Measurements from ENCODE around the gene HNRNPUL1. TPM values are rescaled to one million over a fixed set of nuclear protein-coding genes. Genes with fewer than 3 reads are reported as not detected.

Gene HNRNPUL1
- total and polyA plus RNA-seq, 2 of the 8 experiments (the other 6 are each of a cell fraction or from before 2014, with no cell fraction given) = 99.5 to 264 TPM

DNA sequence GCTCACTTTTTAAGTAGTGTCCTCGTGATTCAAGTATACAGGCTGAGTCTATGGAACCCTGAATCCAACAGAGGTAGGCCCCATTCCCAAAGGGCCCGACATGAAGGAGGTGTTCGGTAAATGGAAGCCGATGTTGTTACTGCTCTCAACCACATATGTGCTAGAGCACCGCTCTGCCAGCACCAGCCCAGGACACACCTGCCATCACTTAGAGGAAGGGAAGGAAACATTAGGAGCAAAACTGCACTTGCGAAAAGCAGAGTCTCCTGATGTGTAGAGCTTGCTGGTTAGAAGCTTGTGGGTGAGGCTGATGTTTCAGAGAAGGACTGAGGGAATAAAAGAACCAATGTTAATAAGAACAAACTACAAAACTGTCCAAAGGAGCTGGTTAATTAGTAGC is 36.4 kb downstream of the HNRNPUL1 start (continued):
- no peak for TF ChIP-seq RNF2 (IDR thresholded peaks at IDR 0.05; ENCODE audit: borderline replicate concordance, low read depth, low read length, missing control alignments, poor library complexity, severe bottlenecking)
- no peak for TF ChIP-seq CHD2 (IDR thresholded peaks at IDR 0.05; ENCODE audit: low read length)
